Measurements from ENCODE around the gene LUM. TPM values are rescaled to one million over a fixed set of nuclear protein-coding genes. Genes with fewer than 3 reads are reported as not detected.

Gene LUM
- total RNA-seq, 4 donors from 2014 or later, result 36.6 to 83.5 (median 63.7) TPM

DNA sequence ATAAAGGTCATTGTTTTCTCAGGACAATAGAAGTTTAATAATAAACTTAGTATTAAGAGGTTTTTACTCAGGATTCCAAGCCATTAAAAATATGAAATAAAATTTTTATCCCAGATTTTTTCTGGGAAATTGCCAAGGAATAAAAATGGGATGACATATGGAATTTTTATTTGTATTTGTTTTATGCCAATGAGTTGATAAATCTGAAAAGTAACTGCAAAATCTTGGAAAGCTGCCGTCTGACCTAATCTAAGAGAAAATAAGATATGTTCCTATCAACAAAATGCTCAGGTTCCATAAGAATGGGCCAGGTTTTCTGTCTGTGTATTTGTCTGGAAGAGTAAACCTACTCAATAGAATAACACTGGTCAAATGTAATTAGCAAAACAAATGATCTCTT, 31.3 kb downstream of the LUM start:
- H3K36me3 ChIP-seq, result no peaks in the 10 kb centered on the region
- 96% methylated on average over 1 of the region's 1 CpG for WGBS
- H3K4me3 ChIP-seq, result no peak overlapping the region
- no peaks in the 10 kb centered on the region for H3K9me3 ChIP-seq
- intact Hi-C loops (cut with DNase I), result no loop called here
- H3K27ac ChIP-seq (replicated peaks in 1 of 4), result no peak overlapping the region
- no peaks in the 10 kb centered on the region for H3K27me3 ChIP-seq
- no peak for TF ChIP-seq POLR2AphosphoS5 (IDR thresholded peaks at IDR 0.05)
- TF ChIP-seq, protein P1, sequence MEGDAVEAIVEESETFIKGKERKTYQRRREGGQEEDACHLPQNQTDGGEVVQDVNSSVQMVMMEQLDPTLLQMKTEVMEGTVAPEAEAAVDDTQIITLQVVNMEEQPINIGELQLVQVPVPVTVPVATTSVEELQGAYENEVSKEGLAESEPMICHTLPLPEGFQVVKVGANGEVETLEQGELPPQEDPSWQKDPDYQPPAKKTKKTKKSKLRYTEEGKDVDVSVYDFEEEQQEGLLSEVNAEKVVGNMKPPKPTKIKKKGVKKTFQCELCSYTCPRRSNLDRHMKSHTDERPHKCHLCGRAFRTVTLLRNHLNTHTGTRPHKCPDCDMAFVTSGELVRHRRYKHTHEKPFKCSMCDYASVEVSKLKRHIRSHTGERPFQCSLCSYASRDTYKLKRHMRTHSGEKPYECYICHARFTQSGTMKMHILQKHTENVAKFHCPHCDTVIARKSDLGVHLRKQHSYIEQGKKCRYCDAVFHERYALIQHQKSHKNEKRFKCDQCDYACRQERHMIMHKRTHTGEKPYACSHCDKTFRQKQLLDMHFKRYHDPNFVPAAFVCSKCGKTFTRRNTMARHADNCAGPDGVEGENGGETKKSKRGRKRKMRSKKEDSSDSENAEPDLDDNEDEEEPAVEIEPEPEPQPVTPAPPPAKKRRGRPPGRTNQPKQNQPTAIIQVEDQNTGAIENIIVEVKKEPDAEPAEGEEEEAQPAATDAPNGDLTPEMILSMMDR (IDR thresholded peaks at IDR 0.05), result no peak
- TF ChIP-seq POLR2A (IDR thresholded peaks at IDR 0.05; ENCODE audit: low read depth), result no peak
- TF ChIP-seq EP300 (IDR thresholded peaks at IDR 0.05), result no peak
- no peaks in the 10 kb centered on the region for H3K4me1 ChIP-seq
- DNase-seq (ENCODE audit: extremely low spot score), result no peak

DNA sequence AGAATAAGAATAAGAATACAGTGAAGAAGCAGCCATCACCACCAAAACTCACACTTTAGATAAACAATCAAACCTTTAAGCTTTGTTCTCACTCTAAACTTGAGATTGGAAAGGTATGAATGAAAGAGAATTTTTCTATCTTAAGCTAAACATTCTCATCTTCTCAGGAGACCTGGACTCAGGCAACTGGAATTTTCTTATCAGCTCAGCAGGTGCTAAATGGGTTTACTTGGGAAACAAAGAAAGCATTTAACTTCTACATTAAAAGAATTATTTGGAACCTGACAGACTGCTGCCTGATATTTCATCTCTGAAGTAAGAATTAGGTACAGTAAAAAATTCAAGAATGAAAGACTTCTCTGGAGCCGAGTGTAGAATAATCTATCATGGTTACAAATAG, 32.8 kb downstream of the LUM start:
- H3K27me3 ChIP-seq, result no peaks in the 10 kb centered on the region
- intact Hi-C loops (cut with DNase I), result no loop called here
- H3K9me3 ChIP-seq, result no peaks in the 10 kb centered on the region
- no peaks in the 10 kb centered on the region for H3K4me1 ChIP-seq
- TF ChIP-seq POLR2A (IDR thresholded peaks at IDR 0.05; ENCODE audit: low read depth) (no peak), EP300 (IDR thresholded peaks at IDR 0.05) (no peak), POLR2AphosphoS5 (IDR thresholded peaks at IDR 0.05) (no peak)
- TF ChIP-seq, protein P1 (IDR thresholded peaks at IDR 0.05), result no peak
- H3K4me3 ChIP-seq, result no peak overlapping the region
- no peak for DNase-seq (ENCODE audit: extremely low spot score)
- no peak overlapping the region for H3K27ac ChIP-seq (replicated peaks in 1 of 4)
- H3K36me3 ChIP-seq, result no peaks in the 10 kb centered on the region
- 69% methylated on average over 1 of the region's 1 CpG for WGBS

DNA sequence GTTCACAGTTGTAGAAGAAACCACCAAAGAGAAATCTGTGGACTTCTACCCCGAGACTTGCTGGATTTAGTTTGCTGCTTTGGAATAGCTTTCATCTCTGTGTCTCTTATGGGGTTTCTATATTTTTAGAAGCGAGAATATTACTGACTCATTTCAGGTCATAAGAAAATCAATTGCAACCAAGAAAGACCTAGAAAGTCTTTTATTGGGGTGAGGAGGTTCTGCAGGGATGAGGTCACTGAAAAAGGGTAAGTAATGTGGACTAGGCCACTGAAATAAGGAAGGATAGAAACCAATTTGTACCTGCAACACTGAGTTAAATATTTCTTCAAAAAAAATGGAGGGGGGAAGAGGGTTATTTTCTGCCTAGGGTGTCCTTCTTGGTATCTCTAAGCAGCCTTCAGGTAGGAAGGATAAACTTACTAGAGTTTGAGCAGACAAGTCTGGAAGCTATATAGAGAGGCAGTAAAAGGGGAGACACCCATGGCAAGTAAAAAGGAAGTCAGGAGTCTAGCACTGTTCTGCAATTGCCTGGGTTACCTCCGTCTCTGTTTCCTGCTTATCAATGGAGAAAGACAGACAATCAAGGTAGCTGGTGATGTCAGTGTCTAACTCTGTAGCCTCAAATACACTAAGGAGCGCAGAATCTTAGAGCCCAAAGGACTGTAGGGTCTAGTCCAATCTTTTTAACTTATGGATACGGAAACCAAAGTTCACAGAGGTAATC, 33.9 kb downstream of the LUM start:
- no peaks in the 10 kb centered on the region for H3K36me3 ChIP-seq
- H3K4me1 ChIP-seq, result no peaks in the 10 kb centered on the region
- H3K4me3 ChIP-seq, result no peak overlapping the region
- no peaks in the 10 kb centered on the region for H3K9me3 ChIP-seq
- no peak overlapping the region for H3K27ac ChIP-seq (replicated peaks in 1 of 4)
- no peak for TF ChIP-seq POLR2AphosphoS5 (IDR thresholded peaks at IDR 0.05)
- TF ChIP-seq EP300 (IDR thresholded peaks at IDR 0.05), result no peak
- TF ChIP-seq, protein P1 (IDR thresholded peaks at IDR 0.05), result no peak
- TF ChIP-seq POLR2A (IDR thresholded peaks at IDR 0.05; ENCODE audit: low read depth), result no peak
- no peak for DNase-seq (ENCODE audit: extremely low spot score)
- no peaks in the 10 kb centered on the region for H3K27me3 ChIP-seq
- intact Hi-C loops (cut with DNase I), result no loop called here
- 85% methylated on average over 5 of the region's 5 CpGs for WGBS

DNA sequence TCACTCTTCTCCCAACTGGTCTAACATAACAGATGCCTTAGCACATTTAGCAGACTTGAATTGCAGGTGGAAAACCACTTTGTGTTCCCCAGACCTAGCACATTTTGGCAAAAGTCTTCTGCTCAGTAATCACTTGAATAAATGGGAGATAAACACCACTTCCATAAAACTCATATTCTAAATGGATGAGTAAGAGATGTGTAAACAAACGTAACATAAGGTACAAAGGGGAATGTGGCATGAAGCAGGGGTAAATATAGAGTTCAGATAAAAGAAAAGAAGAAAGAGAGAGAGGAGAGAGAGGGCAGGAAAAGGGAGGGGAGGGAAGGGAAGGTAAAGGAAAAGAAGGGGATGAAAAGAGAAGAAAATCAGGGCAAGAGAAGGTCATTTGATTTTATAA, 36.4 kb downstream of the LUM start:
- no peaks in the 10 kb centered on the region for H3K9me3 ChIP-seq
- H3K27ac ChIP-seq (replicated peaks in 1 of 4), result no peak overlapping the region
- no peak overlapping the region for H3K4me3 ChIP-seq
- H3K36me3 ChIP-seq, result no peaks in the 10 kb centered on the region
- no peaks in the 10 kb centered on the region for H3K4me1 ChIP-seq
- WGBS, result 73% methylated on average over 1 of the region's 1 CpG
- no peaks in the 10 kb centered on the region for H3K27me3 ChIP-seq
- intact Hi-C loops (cut with DNase I), result no loop called here
- no peak for DNase-seq (ENCODE audit: extremely low spot score)
- TF ChIP-seq, protein P1 (IDR thresholded peaks at IDR 0.05), result no peak
- TF ChIP-seq POLR2AphosphoS5 (IDR thresholded peaks at IDR 0.05) (no peak), POLR2A (IDR thresholded peaks at IDR 0.05; ENCODE audit: low read depth) (no peak), EP300 (IDR thresholded peaks at IDR 0.05) (no peak)
